Mammary epithelial cell (primary cell): ENCODE data around the gene DAPP1.

Experiments used
- EZH2 ChIP-seq: IDR thresholded peaks from 2 replicates; pipeline ENCODE4 v1.6.1; 2012; ENCODE audit warnings: low read length, inconsistent platforms, borderline replicate concordance
- TF ChIP-seq, protein P1 (sequence below), 2 donors: IDR thresholded peaks in 1 of 2; conservative IDR thresholded peaks in 1 of 2; 2 replicates each; pipeline ENCODE4 v1.5.1; 2011 to 2012; ENCODE audit warnings: inconsistent platforms in 2 of 2, low read length in 2 of 2, mild to moderate bottlenecking in 2 of 2, control low read depth in 1 of 2, low read depth in 1 of 2; ENCODE audit not compliant: insufficient read depth in 1 of 2; ENCODE audit errors: extremely low read depth in 1 of 2

DNA sequence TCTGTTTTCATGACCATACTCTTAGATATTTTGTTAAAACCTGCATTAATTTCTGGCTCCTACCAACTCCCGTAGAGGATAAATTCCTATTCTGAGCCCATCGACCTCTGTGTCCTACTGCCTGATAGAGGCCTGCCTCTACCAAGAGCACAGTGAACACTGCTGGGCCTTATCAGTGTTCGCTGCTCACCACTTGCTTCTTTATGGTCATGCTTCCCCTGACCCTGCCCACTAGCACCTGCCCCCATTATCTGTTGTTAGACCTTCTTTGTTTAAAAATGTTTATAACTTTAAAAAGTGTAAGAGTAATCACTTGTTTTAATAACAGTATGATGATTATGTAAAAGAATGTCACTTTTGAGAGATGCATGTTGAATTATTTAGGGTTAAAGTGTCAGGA is 6.1 kb downstream of the DAPP1 start:
- TF ChIP-seq, protein P1, sequence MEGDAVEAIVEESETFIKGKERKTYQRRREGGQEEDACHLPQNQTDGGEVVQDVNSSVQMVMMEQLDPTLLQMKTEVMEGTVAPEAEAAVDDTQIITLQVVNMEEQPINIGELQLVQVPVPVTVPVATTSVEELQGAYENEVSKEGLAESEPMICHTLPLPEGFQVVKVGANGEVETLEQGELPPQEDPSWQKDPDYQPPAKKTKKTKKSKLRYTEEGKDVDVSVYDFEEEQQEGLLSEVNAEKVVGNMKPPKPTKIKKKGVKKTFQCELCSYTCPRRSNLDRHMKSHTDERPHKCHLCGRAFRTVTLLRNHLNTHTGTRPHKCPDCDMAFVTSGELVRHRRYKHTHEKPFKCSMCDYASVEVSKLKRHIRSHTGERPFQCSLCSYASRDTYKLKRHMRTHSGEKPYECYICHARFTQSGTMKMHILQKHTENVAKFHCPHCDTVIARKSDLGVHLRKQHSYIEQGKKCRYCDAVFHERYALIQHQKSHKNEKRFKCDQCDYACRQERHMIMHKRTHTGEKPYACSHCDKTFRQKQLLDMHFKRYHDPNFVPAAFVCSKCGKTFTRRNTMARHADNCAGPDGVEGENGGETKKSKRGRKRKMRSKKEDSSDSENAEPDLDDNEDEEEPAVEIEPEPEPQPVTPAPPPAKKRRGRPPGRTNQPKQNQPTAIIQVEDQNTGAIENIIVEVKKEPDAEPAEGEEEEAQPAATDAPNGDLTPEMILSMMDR (conservative IDR thresholded peaks at IDR 0.05 in 1 of 2, IDR thresholded peaks at IDR 0.05 in 1 of 2; ENCODE audit: extremely low read depth in 1 of 2, insufficient read depth in 1 of 2, low read depth in 1 of 2, low read length in 2 of 2) = no peak
- TF ChIP-seq EZH2 = no peak
